GM10248 (cell line): ENCODE data around the gene DONSON.

ENCODE experiments used
- CTCF ChIA-PET: fragments of 300-600 bp; sonication (Branson Sonifier 250); formaldehyde crosslinking; extraction: SDS; loops from one replicate; lab custom pipeline; 2021; ENCODE audit warnings: antibody characterized with exemption; lab: Yijun Ruan, JAX
- POLR2A ChIA-PET: fragments of 350-650 bp; sonication (Branson Sonifier 250); formaldehyde crosslinking; extraction: SDS; loops from one replicate; lab custom pipeline; 2020; ENCODE audit warnings: antibody characterized with exemption; lab: Yijun Ruan, JAX
- DNase-seq: peaks from one replicate; pipeline ENCODE4 v3.0.0; 2012; ENCODE audit errors: extremely low spot score
- CTCF ChIP-seq: IDR thresholded peaks from 2 replicates; pipeline ENCODE4 v1.5.1; 2012; ENCODE audit warnings: mild to moderate bottlenecking, low read depth; ENCODE audit errors: extremely low read depth, missing control alignments, control extremely low read depth

The DONSON gene

GRCh38 chr21:33551664-33552063, 36.8 kb downstream of the DONSON start:
- ChIA-PET POLR2A (interaction anchor here (0.6 to 1.7 kb wide), 3 partner anchors 8 to 50 kb away, joined by 4 to 6 read pairs (median 5); partner anchors contain the start of gene SON), CTCF (interaction anchor here (1.1 to 2.1 kb wide), 3 partner anchors 18 to 54 kb away, joined by 3 to 7 read pairs (median 5); no protein-coding TSS in a partner anchor)
- no peak for TF ChIP-seq CTCF
- DNase-seq, result no peak

GRCh38 chr21:33550772-33551660, 37.5 kb downstream of the DONSON start:
- DNase-seq, result no peak
- ChIA-PET CTCF (interaction anchor here (1.1 to 2.1 kb wide), 3 partner anchors 19 to 55 kb away, joined by 3 to 7 read pairs (median 5); no protein-coding TSS in a partner anchor), POLR2A (interaction anchor here (0.5 to 1.7 kb wide), 4 partner anchors 8 to 51 kb away, joined by 4 to 6 read pairs (median 4); partner anchors contain the start of gene SON)
- no peak for TF ChIP-seq CTCF

- no peak for DNase-seq
- ChIA-PET CTCF (interaction anchor here (1.1 to 1.2 kb wide), 2 partner anchors 12 to 39 kb away, joined by 3 read pairs; no protein-coding TSS in a partner anchor), POLR2A (interaction anchor here (0.5 to 1.0 kb wide), 2 partner anchors 10 to 31 kb away, joined by 3 to 4 read pairs; no protein-coding TSS in a partner anchor)
- TF ChIP-seq CTCF, result no peak
These were observed 38.4 kb downstream of the DONSON start for GRCh38 chr21:33549848-33550771.

GRCh38 chr21:33546086-33546485, 42.4 kb downstream of the DONSON start:
- ChIA-PET POLR2A (interaction anchor here (2.1 kb wide), 1 partner anchor 11 kb away, joined by 4 read pairs; no protein-coding TSS in a partner anchor), CTCF (no interaction called here)
- no peak for DNase-seq
- no peak for TF ChIP-seq CTCF

- DNase-seq, result no peak
- TF ChIP-seq CTCF, result no peak
- ChIA-PET CTCF (interaction anchor here (1.1 to 3.2 kb wide), 3 partner anchors 11 to 24 kb away, joined by 3 to 12 read pairs (median 5); no protein-coding TSS in a partner anchor), POLR2A (no interaction called here)
These were observed 43.9 kb downstream of the DONSON start for GRCh38 chr21:33544451-33545195.
